ENCODE data around the gene TGM2.

DNA sequence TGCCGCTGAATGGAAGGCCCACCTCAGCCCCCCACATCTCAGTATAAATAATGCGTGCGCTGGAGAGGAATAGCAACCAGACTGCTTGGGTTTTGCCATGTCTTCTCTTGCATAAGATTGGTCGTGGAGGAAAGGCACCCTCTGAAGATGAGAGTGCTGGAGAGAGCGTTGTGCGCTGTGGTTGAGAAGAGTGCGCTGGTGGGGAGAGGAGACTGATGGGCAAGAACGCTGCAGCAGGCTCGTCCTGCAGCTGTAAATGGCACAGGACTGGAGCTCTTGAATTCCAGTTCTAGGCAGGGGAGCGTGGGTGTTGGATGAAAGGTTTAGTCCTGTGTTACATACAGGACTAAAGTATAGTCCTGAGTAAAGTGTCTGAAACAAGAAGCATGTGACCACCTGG lies 80.0 kb downstream of the TGM2 start:
- TF ChIP-seq, protein P1, sequence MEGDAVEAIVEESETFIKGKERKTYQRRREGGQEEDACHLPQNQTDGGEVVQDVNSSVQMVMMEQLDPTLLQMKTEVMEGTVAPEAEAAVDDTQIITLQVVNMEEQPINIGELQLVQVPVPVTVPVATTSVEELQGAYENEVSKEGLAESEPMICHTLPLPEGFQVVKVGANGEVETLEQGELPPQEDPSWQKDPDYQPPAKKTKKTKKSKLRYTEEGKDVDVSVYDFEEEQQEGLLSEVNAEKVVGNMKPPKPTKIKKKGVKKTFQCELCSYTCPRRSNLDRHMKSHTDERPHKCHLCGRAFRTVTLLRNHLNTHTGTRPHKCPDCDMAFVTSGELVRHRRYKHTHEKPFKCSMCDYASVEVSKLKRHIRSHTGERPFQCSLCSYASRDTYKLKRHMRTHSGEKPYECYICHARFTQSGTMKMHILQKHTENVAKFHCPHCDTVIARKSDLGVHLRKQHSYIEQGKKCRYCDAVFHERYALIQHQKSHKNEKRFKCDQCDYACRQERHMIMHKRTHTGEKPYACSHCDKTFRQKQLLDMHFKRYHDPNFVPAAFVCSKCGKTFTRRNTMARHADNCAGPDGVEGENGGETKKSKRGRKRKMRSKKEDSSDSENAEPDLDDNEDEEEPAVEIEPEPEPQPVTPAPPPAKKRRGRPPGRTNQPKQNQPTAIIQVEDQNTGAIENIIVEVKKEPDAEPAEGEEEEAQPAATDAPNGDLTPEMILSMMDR (IDR thresholded peaks at IDR 0.05) = no peak
- no peak for TF ChIP-seq POLR2A (IDR thresholded peaks at IDR 0.05)
